ENCODE results near the gene FOXC1. TPM values are rescaled to one million over a fixed set of nuclear protein-coding genes. Genes with fewer than 3 reads are reported as not detected.
A peak's percentile ranks its signal among the peaks of the same experiment; 100 is the strongest.

FOXC1 gene
- total and polyA plus RNA-seq, 2 donors from 2014 or later: 18.0 to 58.5 TPM

GRCh38 chr6:1608222-1609040 lies 1.3 kb upstream of the FOXC1 start:
- intact Hi-C loops (cut with DNase I): no loop called here
- DNase-seq (peak; percentile 56 to 78 (median 72)), FAIRE-seq (no peak)
- no peak for TF ChIP-seq CTCF (IDR thresholded peaks at IDR 0.05; ENCODE audit: borderline replicate concordance, extremely low read depth, insufficient read depth)
- Histone ChIP-seq H3K4me3 (ENCODE audit: low read length in 3 of 3) (peak overlapping the region in 2 of 3 donors; percentile 35 to 54), H3K9ac (ENCODE audit: low read length in 3 of 3) (peak overlapping the region in 1 of 3 donors; percentile 58), H3K27me3 (ENCODE audit: control insufficient read depth, insufficient read depth, low read length) (peaks cover 19% of the 10 kb centered on the region), H3K27ac (ENCODE audit: low read depth in 2 of 2, low read length in 2 of 2) (peak overlapping the region; percentile 54 to 85), H3K9me3 (ENCODE audit: control insufficient read depth in 2 of 3, insufficient read depth in 1 of 3, low read length in 3 of 3) (no peaks in the 10 kb centered on the region), H3K4me1 (ENCODE audit: control insufficient read depth in 2 of 3, insufficient read depth in 2 of 3, low read depth in 1 of 3, low read length in 3 of 3) (peaks cover 0 to 23% (median 0%) of the 10 kb centered on the region in 3 donors), H3K36me3 (ENCODE audit: control insufficient read depth in 2 of 3, insufficient read depth in 3 of 3, low read length in 3 of 3) (peaks cover 0 to 3% (median 0%) of the 10 kb centered on the region in 3 donors)

GRCh38 chr6:1609041-1609647 lies 571 bp upstream of the FOXC1 start:
- intact Hi-C loops (cut with DNase I): no loop called here
- peak; percentile 78 to 89 (median 83) for DNase-seq
- H3K27me3 ChIP-seq (ENCODE audit: control insufficient read depth, insufficient read depth, low read length): peaks cover 19% of the 10 kb centered on the region
- peaks cover 0 to 3% (median 0%) of the 10 kb centered on the region in 3 donors for H3K36me3 ChIP-seq (ENCODE audit: control insufficient read depth in 2 of 3, insufficient read depth in 3 of 3, low read length in 3 of 3)
- H3K9me3 ChIP-seq (ENCODE audit: control insufficient read depth in 2 of 3, insufficient read depth in 1 of 3, low read length in 3 of 3): no peaks in the 10 kb centered on the region
- FAIRE-seq: no peak
- TF ChIP-seq CTCF (IDR thresholded peaks at IDR 0.05; ENCODE audit: borderline replicate concordance, extremely low read depth, insufficient read depth): no peak
- H3K4me1 ChIP-seq (ENCODE audit: control insufficient read depth in 2 of 3, insufficient read depth in 2 of 3, low read depth in 1 of 3, low read length in 3 of 3): peaks cover 0 to 20% (median 0%) of the 10 kb centered on the region in 3 donors
- peak overlapping the region; percentile 34 to 65 (median 37) for H3K4me3 ChIP-seq (ENCODE audit: low read length in 3 of 3)
- peak overlapping the region in 1 of 3 donors; percentile 75 for H3K9ac ChIP-seq (ENCODE audit: low read length in 3 of 3)
- peak overlapping the region; percentile 75 to 78 for H3K27ac ChIP-seq (ENCODE audit: low read depth in 2 of 2, low read length in 2 of 2)

GRCh38 chr6:1610497-1611321 lies 994 bp downstream of the FOXC1 start:
- DNase-seq: peak; percentile 29 to 84 (median 45)
- no peak for FAIRE-seq
- no peaks in the 10 kb centered on the region for H3K9me3 ChIP-seq (ENCODE audit: control insufficient read depth in 2 of 3, insufficient read depth in 1 of 3, low read length in 3 of 3)
- TF ChIP-seq CTCF (IDR thresholded peaks at IDR 0.05; ENCODE audit: borderline replicate concordance, extremely low read depth, insufficient read depth): no peak
- peaks cover 19% of the 10 kb centered on the region for H3K27me3 ChIP-seq (ENCODE audit: control insufficient read depth, insufficient read depth, low read length)
- H3K27ac ChIP-seq (ENCODE audit: low read depth in 2 of 2, low read length in 2 of 2): peak overlapping the region; percentile 82 to 85
- peaks cover 0 to 3% (median 0%) of the 10 kb centered on the region in 3 donors for H3K36me3 ChIP-seq (ENCODE audit: control insufficient read depth in 2 of 3, insufficient read depth in 3 of 3, low read length in 3 of 3)
- H3K4me1 ChIP-seq (ENCODE audit: control insufficient read depth in 2 of 3, insufficient read depth in 2 of 3, low read depth in 1 of 3, low read length in 3 of 3): peaks cover 0 to 18% (median 0%) of the 10 kb centered on the region in 3 donors
- H3K4me3 ChIP-seq (ENCODE audit: low read length in 3 of 3): peak overlapping the region; percentile 57 to 77 (median 61)
- peak overlapping the region in 2 of 3 donors; percentile 53 to 81 for H3K9ac ChIP-seq (ENCODE audit: low read length in 3 of 3)
- intact Hi-C loops (cut with DNase I): no loop called here
